CMK (cell line): Measurements from ENCODE around the gene RHBG.
A peak's percentile ranks its signal among the peaks of the same experiment; 100 is the strongest.
"Not testable (repeated sequence)": the region's sequence is repeated elsewhere in the genome, so short reads cannot be mapped to it uniquely, and the experiment has no call there.

Source experiments
- DNase-seq: peaks from one replicate; pipeline ENCODE4 v3.0.0-alpha.2; 2010; ENCODE audit warnings: low read depth

The RHBG gene

GRCh38 chr1:156368889-156369684, at the start of gene RHBG:
Gene RHBG (plus strand): TSS chr1:156369211. CDS start chr1:156369250, 39 bp downstream.
- DNase-seq, result peak; percentile 44

- no peak for DNase-seq
Observed at GRCh38 chr1:156319664-156320063, 49.3 kb upstream of the RHBG start.

GRCh38 chr1:156320560-156320959, 48.5 kb upstream of the RHBG start:
- no peak for DNase-seq

GRCh38 chr1:156323179-156323578, 45.8 kb upstream of the RHBG start:
- not testable (repeated sequence) for DNase-seq

GRCh38 chr1:156336242-156336641, 32.8 kb upstream of the RHBG start:
- peak; percentile 22 for DNase-seq

- DNase-seq, result no peak
Observed at GRCh38 chr1:156337052-156337887, 31.7 kb upstream of the RHBG start.

GRCh38 chr1:156337888-156338179, 31.2 kb upstream of the RHBG start:
- no peak for DNase-seq

- peak; percentile 100 for DNase-seq
Observed at GRCh38 chr1:156338180-156338976, 30.6 kb upstream of the RHBG start, which contains the start of the genes CCT3 and TSACC. Gene CCT3 (minus strand): TSS chr1:156338292. CDS start chr1:156338184, 108 bp downstream. Gene TSACC (plus strand): TSS chr1:156338526. CDS start chr1:156339758, 1,232 bp downstream.

- DNase-seq, result no peak
Observed at GRCh38 chr1:156342166-156342955, 26.6 kb upstream of the RHBG start.

- DNase-seq, result no peak
Observed at GRCh38 chr1:156344409-156344808, 24.6 kb upstream of the RHBG start.

GRCh38 chr1:156346035-156346434, 23.0 kb upstream of the RHBG start:
- not testable (repeated sequence) for DNase-seq

GRCh38 chr1:156346636-156347035, 22.4 kb upstream of the RHBG start:
- DNase-seq, result no peak

- DNase-seq, result no peak
Observed at GRCh38 chr1:156347331-156347730, 21.7 kb upstream of the RHBG start.

- not testable (repeated sequence) for DNase-seq
Observed at GRCh38 chr1:156352481-156352880, 16.5 kb upstream of the RHBG start.

- DNase-seq, result no peak
Observed at GRCh38 chr1:156356262-156356874, 12.6 kb upstream of the RHBG start.

- no peak for DNase-seq
Observed at GRCh38 chr1:156356875-156357534, 12.0 kb upstream of the RHBG start.

GRCh38 chr1:156357977-156358376, 11.0 kb upstream of the RHBG start:
- DNase-seq, result no peak

GRCh38 chr1:156358641-156359040, 10.4 kb upstream of the RHBG start:
- no peak for DNase-seq

GRCh38 chr1:156359249-156359648, 9.8 kb upstream of the RHBG start:
- no peak for DNase-seq

- no peak for DNase-seq
Observed at GRCh38 chr1:156359973-156360372, 9.0 kb upstream of the RHBG start.
